ENCODE data around the gene TTC21A.

The TTC21A gene

DNA sequence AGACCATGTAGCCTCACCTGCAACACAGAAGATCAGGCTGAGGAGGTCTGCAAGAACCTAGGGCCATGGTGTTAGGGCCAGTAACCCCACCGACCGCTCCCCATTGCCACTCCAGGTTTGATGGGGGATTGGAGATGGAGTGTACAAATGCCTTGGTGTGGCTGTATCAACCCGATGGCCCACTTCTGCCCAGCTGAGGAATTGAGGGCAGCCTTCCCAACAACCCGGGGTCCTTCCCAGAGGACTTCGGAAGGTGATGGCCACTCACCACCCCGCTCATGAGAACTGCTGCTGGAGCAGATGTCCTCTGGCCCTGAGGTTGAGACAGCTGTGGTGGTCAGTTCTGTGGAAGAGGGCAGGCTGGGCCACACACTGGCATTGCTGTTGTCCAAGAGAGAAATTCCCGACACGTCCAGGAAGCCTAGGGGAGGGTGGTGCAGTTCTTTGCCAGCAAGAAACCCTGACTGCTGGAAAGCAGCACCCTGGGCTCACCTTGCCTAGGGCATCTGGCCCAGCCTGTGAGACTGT lies 8.9 kb upstream of the TTC21A start:
- DNase-seq = no peak

DNA sequence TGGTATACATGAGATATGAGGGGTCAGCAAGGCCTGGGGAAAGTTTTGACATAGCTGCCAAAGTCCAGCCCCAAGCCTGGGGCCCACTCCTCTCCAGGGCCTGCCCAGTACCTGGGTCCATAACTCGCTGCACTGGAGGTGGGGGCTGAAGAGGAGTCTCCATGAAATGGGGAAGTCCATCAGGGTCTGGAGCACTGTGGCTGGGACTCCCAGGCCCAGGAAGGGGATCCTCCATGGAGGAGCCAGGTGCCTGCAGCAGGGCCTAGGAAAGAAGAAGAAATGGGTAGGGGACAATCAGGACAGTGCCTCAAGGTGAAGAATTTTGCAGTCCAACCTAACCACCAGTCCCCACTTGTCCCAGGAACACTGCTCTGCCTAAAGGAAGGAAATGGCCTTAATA lies 8.2 kb upstream of the TTC21A start:
- DNase-seq = no peak

DNA sequence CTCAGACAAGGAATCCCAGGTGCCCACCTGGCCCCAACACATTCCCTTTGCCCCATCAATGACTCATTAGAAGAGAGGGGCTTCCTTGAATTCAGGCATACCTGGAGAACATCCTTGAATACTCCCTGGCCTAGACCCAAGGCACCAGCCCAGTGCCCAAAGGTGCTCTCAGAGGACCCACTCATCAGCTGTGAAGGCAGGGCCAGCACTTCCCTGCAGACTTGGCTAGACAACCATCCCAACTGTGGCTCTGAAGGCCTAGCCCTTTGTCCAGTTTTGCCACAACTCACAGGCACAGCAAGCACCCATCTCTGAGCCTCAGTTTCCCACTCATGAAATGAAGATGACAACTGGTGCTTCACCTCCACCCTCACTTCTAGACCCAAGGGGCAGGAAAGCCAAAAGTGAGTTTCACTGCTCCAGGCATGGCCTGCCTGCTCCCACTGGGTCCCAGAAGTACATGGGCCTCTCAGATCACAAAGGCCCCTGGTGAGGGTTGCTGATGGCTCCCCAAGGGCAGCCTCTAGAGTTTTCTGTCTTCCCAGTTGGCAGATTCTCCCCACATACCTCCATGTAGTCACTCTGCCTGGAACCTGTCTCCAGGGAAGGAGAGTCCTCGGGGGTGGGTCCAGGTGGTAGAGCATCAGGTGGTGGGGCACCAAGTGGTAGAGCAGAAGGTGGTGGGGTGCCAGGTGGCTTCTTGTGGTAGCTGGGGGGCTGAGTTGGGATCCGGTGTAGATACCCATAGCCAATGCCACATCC lies 7.6 kb upstream of the TTC21A start:
- no peak for DNase-seq

DNA sequence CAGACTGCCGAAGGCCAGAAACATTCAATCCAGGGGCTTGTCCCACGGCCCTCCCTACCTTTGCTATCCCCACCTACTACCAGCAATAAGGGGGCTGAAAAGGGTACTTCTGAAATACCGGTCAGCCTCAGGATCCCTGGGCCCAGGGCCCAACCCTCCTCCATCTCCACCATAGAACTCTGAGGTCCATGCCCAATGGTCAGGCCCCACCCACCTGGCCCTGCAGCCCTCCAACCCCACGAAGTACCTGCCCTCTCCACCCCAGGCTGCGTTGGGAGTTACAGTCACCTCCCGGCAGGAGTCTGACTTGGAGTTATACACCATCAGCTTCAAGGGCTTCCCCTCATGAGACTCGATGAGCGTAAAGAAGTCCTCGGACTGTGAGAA lies 7.0 kb upstream of the TTC21A start:
- no peak for DNase-seq

DNA sequence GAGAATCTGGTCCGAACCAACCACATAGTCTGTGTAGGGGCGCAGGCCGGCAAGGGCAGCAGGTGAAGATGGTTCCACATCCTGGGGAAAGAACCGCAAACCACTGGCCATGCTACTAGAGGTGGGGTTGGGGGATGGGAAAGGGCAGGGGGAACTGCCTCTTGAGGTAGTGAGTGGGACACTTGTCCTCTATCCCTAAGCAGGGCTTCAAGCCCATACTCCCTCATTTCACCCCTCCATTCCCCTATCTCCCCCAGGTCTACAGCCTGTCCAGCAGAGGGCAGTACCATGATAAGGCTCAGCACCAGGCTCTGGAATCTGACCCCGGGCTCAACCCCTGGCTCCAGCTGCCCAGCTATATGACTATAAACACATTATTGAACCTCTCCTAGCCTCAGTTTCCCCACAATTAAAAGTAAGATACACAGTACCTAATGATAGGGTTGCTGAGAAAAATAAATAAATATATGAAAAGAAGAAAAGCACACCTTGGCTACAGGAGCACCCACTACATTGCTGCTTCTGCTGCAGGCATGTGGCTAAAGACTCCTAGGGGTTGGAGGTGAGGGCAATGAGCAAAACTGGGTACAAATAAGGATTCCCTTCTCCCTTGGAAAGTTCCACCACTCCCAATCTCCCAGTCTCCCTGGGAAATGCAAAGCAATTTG lies 6.3 kb upstream of the TTC21A start:
- no peak for DNase-seq

DNA sequence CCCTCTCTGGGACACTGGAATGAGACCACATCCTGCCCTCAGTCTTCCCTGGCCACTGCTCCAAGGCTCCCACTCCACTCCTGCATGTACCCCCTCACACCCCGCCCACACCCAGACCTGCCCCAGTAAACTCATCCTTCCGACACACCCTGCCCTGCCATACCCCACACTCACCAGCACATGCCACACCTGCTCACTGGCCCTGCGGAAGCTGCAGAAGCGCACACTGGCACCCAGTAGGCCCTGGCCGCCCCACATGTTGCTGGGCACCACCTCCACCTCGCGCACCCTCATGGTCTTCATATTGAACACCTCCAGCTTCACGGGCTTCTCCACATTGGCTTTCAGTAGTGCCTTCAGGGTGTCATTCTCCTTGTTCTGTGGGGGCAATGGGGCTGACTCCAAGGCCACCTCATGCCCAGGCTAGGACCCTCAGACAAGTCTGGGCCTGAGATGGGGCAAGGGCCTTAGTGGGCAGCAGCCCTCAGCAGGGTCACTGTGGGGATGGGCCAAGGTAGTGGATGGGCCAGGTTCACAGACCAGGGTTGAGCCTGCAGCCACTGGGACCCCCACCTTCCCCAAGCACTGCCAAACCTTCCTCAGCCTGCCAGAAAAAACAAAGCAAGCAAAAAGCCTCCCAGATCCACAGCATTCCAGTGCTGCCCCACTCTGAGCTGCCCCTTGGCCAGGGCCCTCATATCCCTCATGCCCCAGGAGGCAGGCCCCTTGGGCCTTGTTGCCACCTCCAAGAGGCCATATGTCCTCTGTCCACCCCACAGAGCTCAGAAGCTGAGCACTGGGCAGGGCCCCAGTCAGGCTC lies 4.8 kb upstream of the TTC21A start:
- no peak for DNase-seq

DNA sequence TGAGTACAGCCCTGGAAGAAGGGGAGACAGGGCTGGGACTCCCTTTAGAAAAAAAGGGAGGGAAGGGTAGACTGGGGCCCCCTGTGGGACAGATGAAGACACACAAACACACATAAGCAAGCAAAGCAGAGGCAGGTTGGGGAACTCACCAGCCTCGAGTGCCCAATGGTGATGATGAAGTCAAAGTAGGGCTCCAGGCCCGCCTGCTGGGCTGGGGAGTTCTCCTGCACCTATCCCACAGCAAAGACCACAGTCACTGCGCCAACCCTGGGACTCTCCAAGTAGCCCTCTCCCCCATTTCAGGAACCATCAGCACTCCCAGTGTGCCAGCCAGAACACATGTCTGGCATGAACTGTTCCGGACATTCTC lies 4.2 kb upstream of the TTC21A start:
- DNase-seq = no peak

DNA sequence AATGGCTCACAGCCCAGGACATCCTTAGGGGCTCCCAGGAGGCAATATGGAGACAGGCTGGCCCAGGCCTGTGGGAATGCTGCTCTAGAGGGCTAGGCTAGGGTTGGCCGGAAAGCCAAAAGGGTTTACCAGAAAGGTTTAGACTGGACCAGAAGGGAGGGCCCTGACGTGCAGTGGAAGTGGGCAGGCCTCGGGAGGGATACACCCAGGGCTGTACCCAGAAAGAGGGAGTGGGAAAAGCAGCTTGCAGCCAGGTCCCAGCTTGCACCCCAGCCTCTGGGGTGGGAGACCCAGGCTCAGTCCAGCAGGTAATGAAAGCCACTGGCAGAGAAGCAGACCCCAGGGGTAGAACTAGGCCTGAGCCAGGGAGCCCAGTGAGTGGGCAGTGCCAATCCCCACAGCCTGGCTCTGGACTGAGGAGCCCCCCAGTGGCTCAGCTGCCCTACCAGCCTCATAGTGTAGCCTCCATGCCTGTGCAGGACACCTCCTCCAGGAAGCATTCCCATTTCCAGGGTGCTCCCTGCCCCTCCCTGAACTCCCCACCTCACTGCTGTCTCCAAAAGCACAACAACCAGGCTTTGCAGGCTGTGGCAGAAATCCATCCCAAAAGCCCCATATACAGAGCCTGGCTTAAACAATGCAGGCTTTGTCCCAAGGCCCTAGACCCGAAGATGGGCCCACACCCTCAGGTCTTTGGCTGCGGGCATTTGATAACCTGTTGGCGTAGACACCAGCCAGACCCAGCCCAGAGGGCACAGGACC lies 3.5 kb upstream of the TTC21A start:
- no peak for DNase-seq

DNA sequence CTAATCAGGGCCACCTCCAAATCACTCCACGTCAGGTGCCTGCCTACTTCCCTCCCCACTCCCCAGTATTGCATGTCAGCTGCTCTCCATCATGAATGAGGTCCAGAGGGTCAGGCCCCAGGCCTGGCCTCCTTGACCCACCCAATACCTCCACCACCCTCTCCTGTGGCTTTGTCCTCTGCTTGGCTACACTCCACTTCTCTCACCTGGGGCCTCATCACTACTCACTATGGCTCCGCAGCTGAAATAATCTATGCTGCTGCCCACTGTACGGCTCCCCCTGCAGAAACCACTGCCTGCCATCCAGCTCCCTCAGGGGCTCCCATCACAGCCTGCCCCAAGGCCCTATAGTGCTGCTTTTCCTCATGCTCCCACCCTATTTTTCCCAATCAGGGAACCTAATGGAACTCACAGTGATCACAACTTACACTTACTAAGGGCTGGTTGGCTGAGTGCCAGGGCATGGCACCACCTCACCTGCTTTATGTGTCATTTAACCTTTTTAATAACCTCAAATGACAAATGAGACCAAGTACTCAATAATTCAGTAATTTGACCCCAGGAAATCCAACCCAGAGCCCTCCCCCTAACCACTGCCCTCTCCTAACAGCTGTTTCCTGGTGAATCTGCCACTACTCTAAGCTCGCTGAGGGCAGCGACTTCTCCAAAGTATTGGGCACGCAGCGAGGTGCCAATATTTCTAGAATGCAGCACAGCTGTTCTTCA lies 2.4 kb upstream of the TTC21A start:
- DNase-seq = no peak

DNA sequence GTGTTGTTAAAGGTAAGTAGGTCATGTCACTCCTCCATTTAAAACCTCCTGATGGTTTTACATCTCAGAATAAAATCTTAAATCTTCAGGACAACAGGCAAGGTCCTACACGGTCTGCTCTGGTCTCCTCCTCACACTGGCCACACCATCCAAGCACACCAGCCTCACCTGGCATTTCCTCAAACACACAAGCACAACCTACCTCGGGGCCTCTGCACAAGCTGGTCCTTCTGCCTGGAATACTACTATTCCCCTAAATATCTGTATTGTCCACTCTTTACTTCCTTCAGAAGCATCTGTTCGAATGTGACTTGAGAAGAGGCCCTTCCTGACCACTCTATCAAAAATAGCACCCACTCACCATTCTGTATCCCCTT lies 1.8 kb upstream of the TTC21A start:
- no peak for DNase-seq

DNA sequence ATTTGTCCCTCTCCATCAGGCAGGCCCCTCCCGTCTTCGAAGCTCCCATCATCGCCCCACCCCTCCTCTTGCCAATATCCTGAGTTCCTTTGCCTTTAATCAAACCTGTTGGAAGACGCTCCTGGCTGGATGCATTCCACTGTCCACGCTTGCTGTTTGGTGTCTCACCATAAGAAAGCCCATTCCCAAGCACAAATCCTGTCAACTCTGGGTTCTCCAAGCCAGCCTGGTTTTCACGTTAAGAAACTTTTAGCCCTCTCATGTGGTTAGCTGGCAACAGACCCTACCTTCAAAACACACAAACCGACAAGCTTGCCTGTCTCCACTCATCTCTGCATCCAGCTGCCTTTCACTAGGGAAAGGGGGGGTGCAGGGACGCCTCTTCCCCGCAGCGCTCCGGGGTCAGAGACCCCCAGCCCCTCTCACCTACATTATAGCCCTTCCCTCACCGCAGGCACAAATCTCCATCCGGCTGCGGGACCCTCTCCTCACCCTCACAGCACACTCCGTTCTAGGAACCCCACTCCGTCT lies 1.1 kb upstream of the TTC21A start:
- DNase-seq = no peak

DNA sequence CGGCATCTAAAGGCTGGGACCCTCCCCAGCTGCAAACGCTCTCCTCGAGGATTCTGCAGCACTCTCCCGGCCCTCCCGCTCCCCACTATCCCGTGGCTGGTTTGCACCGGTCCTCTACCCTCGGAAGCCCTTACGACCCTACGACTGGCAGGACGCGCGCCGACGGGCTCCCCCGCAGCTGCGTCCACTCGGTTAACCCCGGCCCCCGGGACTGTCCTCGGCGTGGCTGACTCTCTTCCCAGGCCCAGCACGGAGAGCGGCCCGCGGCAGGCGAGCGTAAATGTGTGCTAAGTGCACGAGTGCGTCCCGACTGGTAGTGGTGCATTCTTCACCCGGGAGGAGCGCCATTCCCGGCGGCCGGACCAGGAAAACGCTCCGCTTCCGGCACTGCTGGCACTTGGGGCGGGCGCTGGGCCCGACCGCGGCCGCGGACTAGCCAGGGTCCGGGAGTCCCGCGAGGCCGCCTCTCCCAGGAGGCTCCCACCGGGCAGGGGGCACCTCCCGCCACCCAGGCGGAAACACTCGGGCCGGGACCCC lies 561 bp upstream of the TTC21A start:
- DNase-seq = no peak

DNA sequence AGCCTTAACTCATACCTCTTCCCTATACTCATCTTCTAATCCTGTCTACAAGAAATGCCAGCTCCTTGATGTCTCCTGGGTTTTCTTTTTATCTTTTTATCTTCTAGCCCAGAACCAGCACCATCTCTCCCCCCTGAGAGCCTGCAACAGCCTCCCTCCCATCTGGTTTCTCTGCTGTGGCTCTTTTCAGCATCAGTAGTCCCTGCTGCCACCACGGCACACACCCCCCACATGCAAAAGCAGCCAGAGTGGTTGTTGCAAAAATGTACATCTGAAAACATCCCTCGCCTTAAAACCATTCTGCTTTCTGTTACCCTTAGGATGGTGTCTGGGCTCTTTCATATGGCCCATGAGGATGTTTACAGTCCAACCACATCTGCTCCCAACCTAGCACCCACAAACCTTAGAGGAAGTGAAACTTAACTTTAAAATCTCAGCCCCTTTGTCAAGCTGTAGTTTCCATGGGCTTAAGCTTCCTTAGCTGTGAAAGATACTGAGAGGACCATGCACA lies 775 bp downstream of the TTC21A start:
- no peak for DNase-seq

DNA sequence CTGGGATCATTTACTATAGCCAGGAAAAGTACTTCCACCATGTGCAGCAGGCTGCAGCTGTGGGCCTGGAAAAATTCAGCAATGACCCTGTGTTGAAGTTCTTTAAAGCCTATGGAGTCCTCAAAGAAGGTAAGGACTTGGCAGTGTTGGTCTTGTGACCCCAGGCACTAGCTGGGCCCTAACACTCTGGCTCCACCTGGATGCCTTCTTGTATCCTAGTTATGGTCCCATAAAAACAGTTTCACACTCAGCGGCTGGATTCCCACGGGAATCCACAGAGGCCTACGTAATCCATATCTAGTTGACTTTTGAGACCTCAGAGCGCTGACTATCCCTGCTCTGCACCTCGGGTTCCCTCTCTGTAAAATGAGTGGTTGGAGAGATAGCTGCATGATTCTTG lies 1.6 kb downstream of the TTC21A start:
- no peak for DNase-seq

DNA sequence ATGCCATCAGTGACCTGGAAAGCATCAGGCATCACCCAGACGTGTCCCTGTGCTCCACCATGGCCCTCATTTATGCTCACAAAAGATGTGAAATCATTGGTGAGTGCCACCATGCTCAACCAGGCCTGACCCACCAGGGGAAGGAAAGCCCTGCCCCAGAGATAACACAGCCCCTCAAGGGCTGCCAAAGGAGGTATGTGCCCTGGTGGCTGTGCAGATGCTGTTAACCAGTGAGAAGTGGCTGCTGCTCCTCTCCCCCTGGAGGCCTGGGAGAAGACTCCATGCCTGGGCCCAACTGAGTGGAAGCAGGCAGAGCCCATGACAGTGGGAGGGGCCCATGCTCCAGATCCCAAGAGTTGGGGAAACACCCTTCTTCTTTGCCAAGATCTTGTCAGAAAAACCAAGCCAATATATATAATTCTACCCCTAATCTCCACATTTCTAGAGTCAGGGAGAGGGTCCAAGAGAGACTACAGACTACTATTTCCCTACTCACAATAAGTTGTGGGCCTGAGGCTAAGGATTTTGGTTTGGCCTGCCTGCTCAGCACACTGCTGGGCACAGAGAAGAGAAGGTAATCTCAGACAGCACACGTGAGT lies 2.7 kb downstream of the TTC21A start:
- DNase-seq = no peak

DNA sequence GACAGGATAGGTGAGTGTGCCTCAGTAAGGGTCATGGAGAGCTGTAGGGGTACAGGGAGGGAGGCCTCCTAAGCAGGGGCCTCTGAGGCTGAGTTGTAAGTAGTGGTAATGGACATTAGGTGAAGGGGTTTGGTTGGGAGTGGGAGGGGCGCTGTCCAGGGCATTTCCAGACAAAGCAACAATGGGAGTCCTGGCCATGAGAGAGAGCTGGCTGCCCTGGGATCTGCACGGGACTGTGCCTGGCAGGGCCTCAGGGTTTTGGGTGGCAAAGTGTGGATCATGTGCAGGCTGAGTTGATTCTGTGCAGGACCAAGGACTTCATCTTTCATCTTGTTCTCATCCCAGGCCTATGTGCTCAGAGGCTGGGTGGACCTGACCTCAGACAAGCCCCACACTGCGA lies 4.6 kb downstream of the TTC21A start:
- no peak for DNase-seq

DNA sequence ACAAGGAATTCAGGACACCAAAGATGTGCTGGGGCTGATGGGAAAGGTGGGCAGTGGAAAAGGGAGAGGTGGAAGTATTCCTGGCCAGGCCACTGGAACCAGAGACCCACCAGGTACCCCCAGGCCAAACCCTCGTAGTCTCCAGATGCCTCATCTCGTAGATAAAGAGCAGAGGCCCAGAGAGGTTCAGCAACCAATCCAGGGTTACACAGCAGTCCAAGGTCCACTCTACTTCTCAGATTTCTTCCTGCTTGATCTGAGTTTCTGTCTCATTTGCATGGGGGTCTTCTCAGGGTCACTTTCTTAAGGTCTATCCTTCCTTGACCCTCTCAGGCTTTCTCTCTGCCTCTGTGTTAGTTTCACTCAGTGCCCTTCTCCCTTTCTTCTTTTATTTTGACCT lies 5.1 kb downstream of the TTC21A start:
- no peak for DNase-seq

DNA sequence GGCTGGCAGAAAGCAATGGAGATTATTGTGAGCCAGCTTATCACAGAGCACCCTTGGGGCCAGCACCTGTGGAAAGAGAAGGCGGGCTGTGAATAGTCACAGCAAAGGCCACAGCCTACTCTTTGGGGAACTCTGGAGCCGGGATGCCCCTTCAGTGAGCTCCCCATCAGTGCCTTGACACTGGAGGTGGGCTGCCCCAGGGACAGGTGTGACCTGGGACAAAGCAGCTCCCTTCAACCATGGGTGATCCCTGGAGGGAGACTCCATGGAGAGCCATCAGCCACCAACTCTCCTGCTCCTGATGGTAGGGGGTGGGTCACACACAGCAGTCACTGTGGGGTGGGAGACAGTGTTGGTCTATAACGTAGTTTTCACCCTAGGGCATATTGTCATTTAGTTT lies 5.8 kb downstream of the TTC21A start:
- no peak for DNase-seq

DNA sequence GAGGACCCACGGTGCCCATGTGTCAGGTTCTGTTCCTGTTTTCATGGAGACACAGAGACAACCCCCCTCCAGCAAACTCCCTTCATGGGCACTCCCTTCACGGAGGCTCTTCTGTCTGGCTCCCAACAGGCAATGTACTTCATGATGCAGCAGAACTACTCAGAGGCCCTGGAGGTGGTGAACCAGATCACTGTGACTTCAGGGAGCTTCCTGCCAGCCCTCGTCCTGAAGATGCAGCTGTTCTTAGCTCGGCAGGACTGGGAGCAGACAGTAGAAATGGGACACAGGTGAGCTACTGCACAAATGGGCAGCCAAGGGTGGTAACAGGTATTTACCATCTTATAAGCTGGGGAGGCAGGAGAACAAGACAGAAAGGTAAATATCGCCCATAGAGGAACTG lies 7.0 kb downstream of the TTC21A start:
- no peak for DNase-seq

DNA sequence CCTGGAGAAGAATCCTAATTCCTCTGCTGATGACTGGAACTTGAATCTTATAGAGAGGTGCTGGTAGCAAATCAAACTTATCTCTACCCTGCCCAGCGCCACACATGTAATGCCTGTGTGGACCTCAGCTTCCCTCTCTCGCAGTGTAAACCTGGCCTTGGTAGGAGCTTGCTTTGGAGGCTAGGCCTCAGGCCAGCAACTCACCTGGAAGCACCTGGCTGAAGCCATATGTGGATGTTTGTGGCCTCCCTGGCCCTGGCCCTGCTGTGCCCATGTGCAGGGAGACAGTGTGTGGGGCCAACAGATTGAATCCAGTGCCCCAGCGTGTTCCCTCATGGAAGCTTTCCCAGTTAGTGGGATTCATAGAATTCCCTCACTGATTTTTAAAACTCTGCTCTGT lies 8.4 kb downstream of the TTC21A start:
- no peak for DNase-seq

DNA sequence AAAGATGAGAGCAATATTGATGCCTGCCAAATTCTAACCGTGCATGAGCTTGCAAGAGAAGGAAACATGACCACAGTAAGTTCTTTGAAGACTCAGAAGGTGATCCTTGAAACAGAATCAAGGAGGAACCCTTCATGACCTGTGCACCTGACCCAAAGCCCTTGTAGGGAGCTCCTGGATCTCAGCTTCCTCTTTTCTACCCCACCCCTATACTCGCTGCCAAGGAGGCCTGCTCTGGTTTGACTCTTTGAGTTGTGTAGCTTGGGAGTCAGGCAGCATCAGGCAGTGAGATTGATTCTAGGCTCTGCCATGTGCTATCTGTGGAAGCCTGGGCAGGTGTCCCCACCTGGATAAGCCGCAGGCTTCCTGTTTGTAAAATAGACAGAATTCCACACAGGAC lies 10.6 kb downstream of the TTC21A start:
- no peak for DNase-seq

Measured in cortex of kidney (tissue), 1 donor.